ENCODE results near the gene GGT5.

GGT5 gene

GRCh38 chr22:24236656-24237055 is 8.2 kb downstream of the GGT5 start:
- TF ChIP-seq CTCF (IDR thresholded peaks at IDR 0.05; ENCODE audit: insufficient read depth, low read depth, low read length, missing control alignments) = no peak
- no peak overlapping the region for H3K4me3 ChIP-seq (ENCODE audit: low read length)
- DNase-seq (ENCODE audit: low read depth) = no peak

GRCh38 chr22:24235315-24235714 is 9.6 kb downstream of the GGT5 start:
- no peak for TF ChIP-seq CTCF (IDR thresholded peaks at IDR 0.05; ENCODE audit: insufficient read depth, low read depth, low read length, missing control alignments)
- no peak overlapping the region for H3K4me3 ChIP-seq (ENCODE audit: low read length)
- DNase-seq (ENCODE audit: low read depth) = no peak

GRCh38 chr22:24233816-24234215 is 11.1 kb downstream of the GGT5 start:
- DNase-seq (ENCODE audit: low read depth) = no peak
- TF ChIP-seq CTCF (IDR thresholded peaks at IDR 0.05; ENCODE audit: insufficient read depth, low read depth, low read length, missing control alignments) = no peak
- H3K4me3 ChIP-seq (ENCODE audit: low read length) = no peak overlapping the region

- DNase-seq (ENCODE audit: low read depth) = no peak
- H3K4me3 ChIP-seq (ENCODE audit: low read length) = no peak overlapping the region
- no peak for TF ChIP-seq CTCF (IDR thresholded peaks at IDR 0.05; ENCODE audit: insufficient read depth, low read depth, low read length, missing control alignments)
Observed at GRCh38 chr22:24233235-24233634, 11.6 kb downstream of the GGT5 start.

- H3K4me3 ChIP-seq (ENCODE audit: low read length) = no peak overlapping the region
- DNase-seq (ENCODE audit: low read depth) = no peak
- TF ChIP-seq CTCF (IDR thresholded peaks at IDR 0.05; ENCODE audit: insufficient read depth, low read depth, low read length, missing control alignments) = no peak
Observed at GRCh38 chr22:24232725-24233124, 12.2 kb downstream of the GGT5 start.

- no peak for DNase-seq (ENCODE audit: low read depth)
- TF ChIP-seq CTCF (IDR thresholded peaks at IDR 0.05; ENCODE audit: insufficient read depth, low read depth, low read length, missing control alignments) = no peak
- no peak overlapping the region for H3K4me3 ChIP-seq (ENCODE audit: low read length)
Observed at GRCh38 chr22:24232124-24232523, 12.8 kb downstream of the GGT5 start.

- DNase-seq (ENCODE audit: low read depth) = no peak
- TF ChIP-seq CTCF (IDR thresholded peaks at IDR 0.05; ENCODE audit: insufficient read depth, low read depth, low read length, missing control alignments) = no peak
- no peak overlapping the region for H3K4me3 ChIP-seq (ENCODE audit: low read length)
Observed at GRCh38 chr22:24231706-24232105, 13.2 kb downstream of the GGT5 start.

Measured in epithelial cell of esophagus (primary cell).